MCF 10A (cell line): ENCODE data around the gene PIK3CB. TPM values are rescaled to one million over a fixed set of nuclear protein-coding genes. Genes with fewer than 3 reads are reported as not detected.

Source experiments
- BruUV-seq: library from RNA; stranded (reverse); fragments of 400-500 nt; replicated peaks from 2 replicates; lab custom pipeline; 2021; lab: Mats Ljungman, UMichigan
- CTCF ChIA-PET: fragments of 300-600 bp; sonication (Branson Sonifier 250); formaldehyde crosslinking; extraction: SDS; loops from one replicate; lab custom pipeline; 2021; ENCODE audit warnings: antibody characterized with exemption, inconsistent platforms; lab: Yijun Ruan, JAX
- POLR2A ChIA-PET: fragments of 300-600, 350-650 bp; sonication (Branson Sonifier 250); formaldehyde crosslinking; extraction: SDS; loops from one replicate; lab custom pipeline; 2020; ENCODE audit warnings: antibody characterized with exemption, inconsistent platforms; lab: Yijun Ruan, JAX
- DNase-seq: peaks from one replicate; pipeline ENCODE4 v3.0.0-alpha.2; 2018; ENCODE audit not compliant: unreplicated experiment
- H3K27ac Mint-ChIP-seq: one replicate; pipeline ENCODE4 v1.8.0; 2022; ENCODE audit warnings: mild to moderate bottlenecking, low read depth, mixed read lengths; ENCODE audit not compliant: unreplicated experiment
- H3K27me3 Mint-ChIP-seq: one replicate; pipeline ENCODE4 v1.8.0; 2022; ENCODE audit warnings: mixed read lengths; ENCODE audit not compliant: insufficient read depth, unreplicated experiment
- H3K36me3 Mint-ChIP-seq: one replicate; pipeline ENCODE4 v1.8.0; 2022; ENCODE audit warnings: mild to moderate bottlenecking, moderate library complexity, mixed read lengths; ENCODE audit not compliant: insufficient read depth, unreplicated experiment
- H3K4me1 Mint-ChIP-seq: one replicate; pipeline ENCODE4 v1.8.0; 2022; ENCODE audit warnings: mixed read lengths; ENCODE audit not compliant: insufficient read depth, unreplicated experiment
- H3K4me3 Mint-ChIP-seq: one replicate; pipeline ENCODE4 v1.8.0; 2022; ENCODE audit warnings: mild to moderate bottlenecking, moderate library complexity, mixed read lengths; ENCODE audit not compliant: unreplicated experiment
- H3K9me3 Mint-ChIP-seq: one replicate; pipeline ENCODE4 v1.8.0; 2022; ENCODE audit warnings: mixed read lengths; ENCODE audit not compliant: unreplicated experiment
- intact Hi-C: fragments of 100-400 bp; cut with micrococcal nuclease; formaldehyde crosslinking; loops from 2 replicates; pipeline ENCODE4 v1.14.1; 2022
- total RNA-seq: library from RNA; stranded (reverse); gene quantifications from 2 replicates; pipeline ENCODE4 v1.2.3, GENCODE V29; 2022
- TF ChIP-seq, protein P1 (sequence below): fragments of 200-600 bp; IDR thresholded peaks from one replicate; pipeline ENCODE4 v1.8.0; 2022; ENCODE audit warnings: antibody characterized with exemption, mild to moderate bottlenecking; ENCODE audit not compliant: unreplicated experiment

PIK3CB gene
- total RNA-seq, 1 experiment from 2014 or later, result 21.1 TPM

GRCh38 chr3:138668107-138668506, 166.6 kb downstream of the PIK3CB start:
- ChIA-PET CTCF (no interaction called here), POLR2A (no interaction called here)
- TF ChIP-seq, protein P1, sequence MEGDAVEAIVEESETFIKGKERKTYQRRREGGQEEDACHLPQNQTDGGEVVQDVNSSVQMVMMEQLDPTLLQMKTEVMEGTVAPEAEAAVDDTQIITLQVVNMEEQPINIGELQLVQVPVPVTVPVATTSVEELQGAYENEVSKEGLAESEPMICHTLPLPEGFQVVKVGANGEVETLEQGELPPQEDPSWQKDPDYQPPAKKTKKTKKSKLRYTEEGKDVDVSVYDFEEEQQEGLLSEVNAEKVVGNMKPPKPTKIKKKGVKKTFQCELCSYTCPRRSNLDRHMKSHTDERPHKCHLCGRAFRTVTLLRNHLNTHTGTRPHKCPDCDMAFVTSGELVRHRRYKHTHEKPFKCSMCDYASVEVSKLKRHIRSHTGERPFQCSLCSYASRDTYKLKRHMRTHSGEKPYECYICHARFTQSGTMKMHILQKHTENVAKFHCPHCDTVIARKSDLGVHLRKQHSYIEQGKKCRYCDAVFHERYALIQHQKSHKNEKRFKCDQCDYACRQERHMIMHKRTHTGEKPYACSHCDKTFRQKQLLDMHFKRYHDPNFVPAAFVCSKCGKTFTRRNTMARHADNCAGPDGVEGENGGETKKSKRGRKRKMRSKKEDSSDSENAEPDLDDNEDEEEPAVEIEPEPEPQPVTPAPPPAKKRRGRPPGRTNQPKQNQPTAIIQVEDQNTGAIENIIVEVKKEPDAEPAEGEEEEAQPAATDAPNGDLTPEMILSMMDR, result no peak
- Mint-ChIP-seq H3K36me3 (peaks cover 56% of the 10 kb centered on the region), H3K4me3 (no peak overlapping the region), H3K27ac (no peak overlapping the region), H3K4me1 (no peaks in the 10 kb centered on the region), H3K27me3 (no peaks in the 10 kb centered on the region), H3K9me3 (no peaks in the 10 kb centered on the region)
- no peak for DNase-seq
- no TSS peak for BruUV-seq
- intact Hi-C loops, result no loop called here

DNA sequence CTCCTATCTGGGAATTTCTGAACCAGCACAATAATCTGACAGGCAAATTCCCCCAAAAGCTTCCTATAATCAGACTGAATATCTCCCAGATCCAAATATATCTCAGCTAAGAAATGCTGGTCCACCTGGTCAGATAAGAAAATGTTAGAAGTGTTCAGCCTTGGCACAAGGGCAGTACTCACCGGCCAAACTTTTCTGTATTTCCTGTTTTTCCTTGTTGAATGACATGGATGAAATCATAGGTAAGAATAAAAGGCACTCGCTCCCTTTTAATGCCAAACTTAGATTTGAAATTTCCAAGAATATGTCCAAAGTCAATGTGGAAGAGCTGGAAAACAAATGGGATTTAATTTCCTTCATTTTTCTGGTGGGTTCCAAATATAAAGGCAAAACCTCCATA, 177.2 kb downstream of the PIK3CB start:
- H3K4me1 Mint-ChIP-seq, result no peaks in the 10 kb centered on the region

DNA sequence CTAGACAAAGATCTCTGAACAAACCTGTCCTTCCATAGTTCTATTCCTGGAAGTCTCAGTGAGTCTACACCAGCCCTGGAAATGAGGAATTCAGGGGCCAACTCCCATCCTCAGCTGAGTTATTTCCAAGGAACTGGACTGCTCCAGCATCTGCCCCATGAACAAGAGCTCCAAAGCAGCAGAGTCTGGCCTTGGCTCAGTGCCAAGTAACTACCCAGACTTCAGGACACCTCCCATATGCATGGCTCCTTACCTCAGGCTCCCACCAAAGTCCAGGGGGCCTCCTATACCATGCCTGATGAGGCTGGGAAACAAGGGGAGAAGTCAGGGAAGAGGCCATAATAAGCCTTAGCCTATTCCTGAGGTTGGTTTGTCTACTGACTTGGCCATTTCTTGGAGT, 181.2 kb downstream of the PIK3CB start:
- H3K9me3 Mint-ChIP-seq, result no peaks in the 10 kb centered on the region
- H3K4me3 Mint-ChIP-seq, result no peak overlapping the region
- POLR2A ChIA-PET, result interaction anchor here (0.5 to 1.6 kb wide), 5 partner anchors 8 to 220 kb away, joined by 3 to 4 read pairs (median 3); no protein-coding TSS in a partner anchor
- intact Hi-C loops, result no loop called here
- DNase-seq, result no peak
- TF ChIP-seq, protein P1, result no peak
- no peak overlapping the region for H3K27ac Mint-ChIP-seq
- BruUV-seq, result no TSS peak
- no peaks in the 10 kb centered on the region for H3K4me1 Mint-ChIP-seq
- peaks cover 44% of the 10 kb centered on the region for H3K36me3 Mint-ChIP-seq
- H3K27me3 Mint-ChIP-seq, result no peaks in the 10 kb centered on the region
- CTCF ChIA-PET, result interaction anchor here (0.6 to 1.0 kb wide), 2 partner anchors 64 to 262 kb away, joined by 3 to 5 read pairs; no protein-coding TSS in a partner anchor

More for the DNA sequence above, 177.2 kb downstream of the PIK3CB start:
- Mint-ChIP-seq H3K9me3 (no peaks in the 10 kb centered on the region), H3K36me3 (peaks cover 45% of the 10 kb centered on the region), H3K4me3 (no peak overlapping the region), H3K27ac (no peak overlapping the region), H3K27me3 (no peaks in the 10 kb centered on the region)
- no TSS peak for BruUV-seq
- POLR2A ChIA-PET, result no interaction called here
- CTCF ChIA-PET, result interaction anchor here (1.5 kb wide), 1 partner anchor 258 kb away, joined by 4 read pairs; no protein-coding TSS in a partner anchor
- no peak for DNase-seq
- TF ChIP-seq, protein P1, result no peak
- intact Hi-C loops, result no loop called here

- ChIA-PET POLR2A (no interaction called here), CTCF (interaction anchor here (0.6 kb wide), 1 partner anchor 18 kb away, joined by 4 read pairs; no protein-coding TSS in a partner anchor)
- H3K4me3 Mint-ChIP-seq, result no peak overlapping the region
- H3K4me1 Mint-ChIP-seq, result no peaks in the 10 kb centered on the region
- TF ChIP-seq, protein P1, result no peak
- peaks cover 31% of the 10 kb centered on the region for H3K36me3 Mint-ChIP-seq
- BruUV-seq, result no TSS peak
- DNase-seq, result no peak
- H3K27me3 Mint-ChIP-seq, result no peaks in the 10 kb centered on the region
- H3K27ac Mint-ChIP-seq, result no peak overlapping the region
- peaks cover 10% of the 10 kb centered on the region for H3K9me3 Mint-ChIP-seq
- intact Hi-C loops, result no loop called here
These were observed 185.6 kb downstream of the PIK3CB start for GRCh38 chr3:138649134-138649533.
